Activated T-helper 1 cell treated with anti-CD3 and anti-CD28 coated beads, Interleukin-2, amount 50 U/mL, for 16 hours (primary cell): Measurements from ENCODE around the gene GCC1.
"Not testable (repeated sequence)": the region's sequence is repeated elsewhere in the genome, so short reads cannot be mapped to it uniquely, and the experiment has no call there.

ENCODE experiments used
- DNase-seq, 2 donors: peaks; one replicate each; pipeline ENCODE4 v3.0.0-alpha.2; 2020; ENCODE audit warnings: low read depth in 1 of 2, low spot score in 1 of 2

Gene GCC1

GRCh38 chr7:127591189-127591588, 5.8 kb upstream of the GCC1 start:
- no peak for DNase-seq

- no peak for DNase-seq
Measured at GRCh38 chr7:127589896-127590295, 4.5 kb upstream of the GCC1 start.

GRCh38 chr7:127588697-127589482, 3.5 kb upstream of the GCC1 start:
- peak; percentile 10 to 17 for DNase-seq

GRCh38 chr7:127588019-127588696, 2.8 kb upstream of the GCC1 start, which contains the start of gene ARF5:
TSS of gene ARF5 (plus strand) at chr7:127588411. CDS start at chr7:127588499, 88 bp downstream.
- peak; percentile 72 to 86 for DNase-seq

- no peak for DNase-seq
Measured at GRCh38 chr7:127587663-127588018, 2.2 kb upstream of the GCC1 start.

- DNase-seq: no peak
Measured at GRCh38 chr7:127586346-127586745, 950 bp upstream of the GCC1 start.

- DNase-seq: no peak
Measured at GRCh38 chr7:127584648-127585043, 750 bp downstream of the GCC1 start.

GRCh38 chr7:127582361-127582760, 3.0 kb downstream of the GCC1 start:
- no peak for DNase-seq

GRCh38 chr7:127581716-127582115, 3.7 kb downstream of the GCC1 start:
- no peak for DNase-seq

GRCh38 chr7:127580612-127581011, 4.8 kb downstream of the GCC1 start:
- DNase-seq: no peak

GRCh38 chr7:127578711-127579275, 6.6 kb downstream of the GCC1 start:
- DNase-seq: no peak

GRCh38 chr7:127578036-127578684, 7.2 kb downstream of the GCC1 start:
- no peak for DNase-seq

GRCh38 chr7:127571741-127572505, 13.5 kb downstream of the GCC1 start:
- DNase-seq: no peak

- DNase-seq: not testable (repeated sequence)
Measured at GRCh38 chr7:127568034-127568433, 17.4 kb downstream of the GCC1 start.

GRCh38 chr7:127566242-127566641, 19.2 kb downstream of the GCC1 start:
- DNase-seq: no peak

GRCh38 chr7:127557803-127558202, 27.6 kb downstream of the GCC1 start:
- DNase-seq: no peak

GRCh38 chr7:127556404-127556803, 29.0 kb downstream of the GCC1 start:
- no peak for DNase-seq

GRCh38 chr7:127551941-127552340, 33.5 kb downstream of the GCC1 start:
- no peak for DNase-seq

GRCh38 chr7:127550247-127550646, 35.1 kb downstream of the GCC1 start:
- no peak for DNase-seq

- DNase-seq: no peak
Measured at GRCh38 chr7:127546313-127546712, 39.1 kb downstream of the GCC1 start.

GRCh38 chr7:127541548-127541947, 43.8 kb downstream of the GCC1 start:
- no peak for DNase-seq
